HEK293 (cell line): ENCODE data around the gene SPOCK1.

Source experiments
- CTCF ChIA-PET: fragments of 350-600 bp; formaldehyde crosslinking; extraction: SDS; loops from one replicate; lab custom pipeline; 2021; ENCODE audit warnings: antibody characterized with exemption; lab: Yijun Ruan, JAX
- POLR2A ChIA-PET: fragments of 300-600 bp; formaldehyde crosslinking; extraction: SDS; loops from one replicate; lab custom pipeline; 2020; ENCODE audit warnings: antibody characterized with exemption, inconsistent platforms; lab: Yijun Ruan, JAX
- H3K27ac ChIP-seq: fragments of 200-500 bp; sonication (Bioruptor generic); 2 replicates; pipeline ENCODE4 v1.5.1; 2014; ENCODE audit warnings: low read depth, low read length, control low read depth, inconsistent platforms; ENCODE audit errors: extremely low read depth
- H3K36me3 ChIP-seq, 2 experiments: fragments of 200-500 bp in 1 of 2; sonication (Bioruptor generic) in 1 of 2; 1 replicate in 1 of 2; 2 replicates in 1 of 2; pipeline ENCODE4 v1.5.1; 2014 to 2017; ENCODE audit warnings: inconsistent platforms in 2 of 2, low read length in 2 of 2; ENCODE audit not compliant: control insufficient read depth in 2 of 2, insufficient read depth in 1 of 2
- H3K4me1 ChIP-seq: fragments of 200-500 bp; sonication (Bioruptor generic); 2 replicates; pipeline ENCODE4 v1.5.1; 2014; ENCODE audit warnings: mild to moderate bottlenecking, low read length, inconsistent platforms; ENCODE audit not compliant: control insufficient read depth, insufficient read depth
- H3K4me3 ChIP-seq: 2 replicates; pipeline ENCODE4 v1.5.1; 2011; ENCODE audit warnings: low read depth, mild to moderate bottlenecking, control low read depth, low read length, moderate library complexity
- H3K9me3 ChIP-seq: fragments of 200-500 bp; sonication (Bioruptor generic); 2 replicates; pipeline ENCODE4 v1.5.1; 2014; ENCODE audit warnings: low read depth, low read length, inconsistent platforms; ENCODE audit not compliant: control insufficient read depth, insufficient read depth
- FEZF1 ChIP-seq: fragments of 450-650 bp; formaldehyde crosslinking; IDR thresholded peaks from 2 replicates; pipeline ENCODE4 v1.5.1; 2016; ENCODE audit warnings: missing biosample characterization, missing genetic modification characterization
- GLI4 ChIP-seq: fragments of 450-650 bp; formaldehyde crosslinking; IDR thresholded peaks from 2 replicates; pipeline ENCODE4 v1.5.1; 2016; ENCODE audit warnings: missing biosample characterization, missing genetic modification characterization
- GLIS1 ChIP-seq: fragments of 450-650 bp; formaldehyde crosslinking; IDR thresholded peaks from 2 replicates; pipeline ENCODE4 v1.5.1; 2016; ENCODE audit warnings: missing biosample characterization, missing genetic modification characterization
- HOXC10 ChIP-seq: sonication (generic); formaldehyde crosslinking; IDR thresholded peaks from 2 replicates; pipeline ENCODE4 v1.8.1; 2023; ENCODE audit warnings: mild to moderate bottlenecking, missing genetic modification reagents
- HOXD13 ChIP-seq: sonication (generic); formaldehyde crosslinking; IDR thresholded peaks from 2 replicates; pipeline ENCODE4 v1.8.0; 2022; ENCODE audit warnings: missing genetic modification reagents, borderline replicate concordance
- KLF7 ChIP-seq: fragments of 450-650 bp; formaldehyde crosslinking; IDR thresholded peaks from 2 replicates; pipeline ENCODE4 v1.5.1; 2016; ENCODE audit warnings: missing biosample characterization, missing genetic modification characterization, borderline replicate concordance
- KLF9 ChIP-seq: fragments of 450-650 bp; formaldehyde crosslinking; IDR thresholded peaks from 2 replicates; pipeline ENCODE4 v1.5.1; 2016; ENCODE audit warnings: missing biosample characterization, missing genetic modification characterization, low read depth
- ZBTB1 ChIP-seq: fragments of 450-650 bp; formaldehyde crosslinking; IDR thresholded peaks from 2 replicates; pipeline ENCODE4 v1.5.1; 2016; ENCODE audit warnings: missing biosample characterization, missing genetic modification characterization
- ZNF140 ChIP-seq: fragments of 450-650 bp; formaldehyde crosslinking; IDR thresholded peaks from 2 replicates; pipeline ENCODE4 v1.5.1; 2016; ENCODE audit warnings: missing biosample characterization, missing genetic modification characterization
- ZNF214 ChIP-seq: fragments of 450-650 bp; formaldehyde crosslinking; IDR thresholded peaks from 2 replicates; pipeline ENCODE4 v1.5.1; 2017; ENCODE audit warnings: missing biosample characterization, mild to moderate bottlenecking, missing genetic modification characterization, borderline replicate concordance
- ZNF48 ChIP-seq: fragments of 450-650 bp; formaldehyde crosslinking; IDR thresholded peaks from 2 replicates; pipeline ENCODE4 v1.5.1; 2016; ENCODE audit warnings: missing biosample characterization, missing genetic modification characterization
- ZNF548 ChIP-seq: fragments of 450-650 bp; formaldehyde crosslinking; IDR thresholded peaks from 2 replicates; pipeline ENCODE4 v1.5.1; 2016; ENCODE audit warnings: missing biosample characterization, missing genetic modification characterization
- ZNF558 ChIP-seq: fragments of 450-650 bp; formaldehyde crosslinking; IDR thresholded peaks from 2 replicates; pipeline ENCODE4 v1.5.1; 2016; ENCODE audit warnings: missing biosample characterization, missing genetic modification characterization
- ZNF596 ChIP-seq: fragments of 450-650 bp; IDR thresholded peaks from 2 replicates; pipeline ENCODE4 v1.5.0; 2018; ENCODE audit warnings: missing biosample characterization, mild to moderate bottlenecking, missing genetic modification characterization, moderate library complexity
- ZXDB ChIP-seq: fragments of 450-650 bp; formaldehyde crosslinking; IDR thresholded peaks from 2 replicates; pipeline ENCODE4 v1.5.1; 2016; ENCODE audit warnings: missing biosample characterization, missing genetic modification characterization
- TF ChIP-seq, protein P1 (sequence below): fragments of 450-650 bp; formaldehyde crosslinking; IDR thresholded peaks from 2 replicates; pipeline ENCODE4 v1.5.1; 2016; ENCODE audit warnings: missing biosample characterization, missing genetic modification characterization
- TF ChIP-seq, protein P2 (sequence below): fragments of 450-650 bp; formaldehyde crosslinking; IDR thresholded peaks from 2 replicates; pipeline ENCODE4 v1.5.1; 2016; ENCODE audit warnings: missing biosample characterization, missing genetic modification characterization
- TF ChIP-seq, protein P3 (sequence below): fragments of 450-650 bp; formaldehyde crosslinking; IDR thresholded peaks from 2 replicates; pipeline ENCODE4 v1.5.1; 2016; ENCODE audit warnings: missing biosample characterization, missing genetic modification characterization
- TF ChIP-seq, protein P4 (sequence below): fragments of 450-650 bp; formaldehyde crosslinking; IDR thresholded peaks from 2 replicates; pipeline ENCODE4 v1.5.1; 2017; ENCODE audit warnings: missing biosample characterization, mild to moderate bottlenecking, missing genetic modification characterization, moderate library complexity
- TF ChIP-seq, protein P5 (sequence below): fragments of 450-650 bp; formaldehyde crosslinking; IDR thresholded peaks from 2 replicates; pipeline ENCODE4 v1.5.1; 2017; ENCODE audit warnings: missing biosample characterization, missing genetic modification characterization
- TF ChIP-seq, protein P6 (sequence below): fragments of 450-650 bp; formaldehyde crosslinking; IDR thresholded peaks from 2 replicates; pipeline ENCODE4 v1.5.1; 2016; ENCODE audit warnings: missing biosample characterization, missing genetic modification characterization
- TF ChIP-seq, protein P7 (sequence below): fragments of 450-650 bp; formaldehyde crosslinking; IDR thresholded peaks from 2 replicates; pipeline ENCODE4 v1.5.1; 2016; ENCODE audit warnings: missing biosample characterization, missing genetic modification characterization

SPOCK1 gene

DNA sequence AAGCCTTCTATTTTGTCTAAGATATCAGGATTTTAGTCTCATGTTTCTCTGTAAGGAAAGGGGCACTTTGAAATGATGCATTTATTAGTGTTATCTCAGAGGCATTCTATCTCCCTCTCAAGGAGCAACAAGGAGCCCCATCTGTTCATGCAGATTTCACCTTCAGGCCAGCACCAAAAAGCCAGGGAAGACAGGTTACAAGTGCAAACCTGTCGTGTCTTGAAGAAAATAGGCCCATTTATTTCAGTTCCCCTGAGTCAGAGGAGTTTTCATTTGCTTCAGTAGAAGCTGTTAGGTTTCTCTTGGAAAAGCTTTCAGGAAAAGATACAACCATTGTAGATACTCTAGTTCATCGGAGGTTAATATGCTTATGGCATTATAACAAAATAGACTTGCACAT is 97.2 kb downstream of the SPOCK1 start:
- TF ChIP-seq ZNF140 (tag by site-specific recombination) (no peak), ZNF214 (tag by site-specific recombination) (no peak), GLIS1 (tag by site-specific recombination) (no peak), KLF7 (tag by site-specific recombination) (no peak), FEZF1 (tag by site-specific recombination) (no peak), ZNF548 (tag by site-specific recombination) (no peak)
- TF ChIP-seq, protein P1, sequence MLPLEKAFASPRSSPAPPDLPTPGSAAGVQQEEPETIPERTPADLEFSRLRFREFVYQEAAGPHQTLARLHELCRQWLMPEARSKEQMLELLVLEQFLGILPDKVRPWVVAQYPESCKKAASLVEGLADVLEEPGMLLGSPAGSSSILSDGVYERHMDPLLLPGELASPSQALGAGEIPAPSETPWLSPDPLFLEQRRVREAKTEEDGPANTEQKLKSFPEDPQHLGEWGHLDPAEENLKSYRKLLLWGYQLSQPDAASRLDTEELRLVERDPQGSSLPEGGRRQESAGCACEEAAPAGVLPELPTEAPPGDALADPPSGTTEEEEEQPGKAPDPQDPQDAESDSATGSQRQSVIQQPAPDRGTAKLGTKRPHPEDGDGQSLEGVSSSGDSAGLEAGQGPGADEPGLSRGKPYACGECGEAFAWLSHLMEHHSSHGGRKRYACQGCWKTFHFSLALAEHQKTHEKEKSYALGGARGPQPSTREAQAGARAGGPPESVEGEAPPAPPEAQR (tag by site-specific recombination), result no peak
- TF ChIP-seq, protein P2, sequence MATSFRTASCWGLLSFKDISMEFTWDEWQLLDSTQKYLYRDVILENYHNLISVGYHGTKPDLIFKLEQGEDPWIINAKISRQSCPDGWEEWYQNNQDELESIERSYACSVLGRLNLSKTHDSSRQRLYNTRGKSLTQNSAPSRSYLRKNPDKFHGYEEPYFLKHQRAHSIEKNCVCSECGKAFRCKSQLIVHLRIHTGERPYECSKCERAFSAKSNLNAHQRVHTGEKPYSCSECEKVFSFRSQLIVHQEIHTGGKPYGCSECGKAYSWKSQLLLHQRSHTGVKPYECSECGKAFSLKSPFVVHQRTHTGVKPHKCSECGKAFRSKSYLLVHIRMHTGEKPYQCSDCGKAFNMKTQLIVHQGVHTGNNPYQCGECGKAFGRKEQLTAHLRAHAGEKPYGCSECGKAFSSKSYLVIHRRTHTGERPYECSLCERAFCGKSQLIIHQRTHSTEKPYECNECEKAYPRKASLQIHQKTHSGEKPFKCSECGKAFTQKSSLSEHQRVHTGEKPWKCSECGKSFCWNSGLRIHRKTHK, result no peak
- TF ChIP-seq, all 188 proteins: peak for 0
- Histone ChIP-seq H3K4me1 (no peaks in the 10 kb centered on the region), H3K36me3 (no peaks in the 10 kb centered on the region), H3K9me3 (no peaks in the 10 kb centered on the region), H3K27ac (no peak overlapping the region), H3K4me3 (no peak overlapping the region)
- POLR2A ChIA-PET, result no interaction called here
- CTCF ChIA-PET, result no interaction called here

DNA sequence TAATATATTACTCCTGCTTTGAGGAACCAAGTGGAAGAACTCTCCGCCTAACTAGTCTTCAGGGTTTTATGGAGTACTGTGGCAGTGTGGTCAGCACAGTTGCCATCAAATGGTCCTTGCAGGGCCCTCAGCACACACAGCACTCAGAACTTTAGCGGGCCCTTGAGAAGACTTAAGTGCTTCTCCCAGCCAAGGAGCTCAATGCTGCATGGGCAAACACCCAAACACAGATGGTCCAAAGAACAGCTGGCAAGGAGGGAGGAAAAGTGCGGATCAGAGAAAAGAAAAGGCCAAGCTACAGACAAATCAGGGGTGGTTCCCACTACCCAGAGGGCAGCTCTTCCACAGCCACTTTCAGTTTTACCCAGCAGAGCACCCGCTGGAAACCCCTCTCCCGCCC is 98.6 kb downstream of the SPOCK1 start:
- no peak overlapping the region for H3K27ac ChIP-seq
- H3K4me3 ChIP-seq, result no peak overlapping the region
- H3K36me3 ChIP-seq, result no peaks in the 10 kb centered on the region
- ChIA-PET CTCF (interaction anchor here (0.6 to 1.0 kb wide), 2 partner anchors 80 to 395 kb away, joined by 3 read pairs; no protein-coding TSS in a partner anchor), POLR2A (no interaction called here)
- H3K9me3 ChIP-seq, result no peaks in the 10 kb centered on the region
- H3K4me1 ChIP-seq, result no peaks in the 10 kb centered on the region
- TF ChIP-seq, protein P3, sequence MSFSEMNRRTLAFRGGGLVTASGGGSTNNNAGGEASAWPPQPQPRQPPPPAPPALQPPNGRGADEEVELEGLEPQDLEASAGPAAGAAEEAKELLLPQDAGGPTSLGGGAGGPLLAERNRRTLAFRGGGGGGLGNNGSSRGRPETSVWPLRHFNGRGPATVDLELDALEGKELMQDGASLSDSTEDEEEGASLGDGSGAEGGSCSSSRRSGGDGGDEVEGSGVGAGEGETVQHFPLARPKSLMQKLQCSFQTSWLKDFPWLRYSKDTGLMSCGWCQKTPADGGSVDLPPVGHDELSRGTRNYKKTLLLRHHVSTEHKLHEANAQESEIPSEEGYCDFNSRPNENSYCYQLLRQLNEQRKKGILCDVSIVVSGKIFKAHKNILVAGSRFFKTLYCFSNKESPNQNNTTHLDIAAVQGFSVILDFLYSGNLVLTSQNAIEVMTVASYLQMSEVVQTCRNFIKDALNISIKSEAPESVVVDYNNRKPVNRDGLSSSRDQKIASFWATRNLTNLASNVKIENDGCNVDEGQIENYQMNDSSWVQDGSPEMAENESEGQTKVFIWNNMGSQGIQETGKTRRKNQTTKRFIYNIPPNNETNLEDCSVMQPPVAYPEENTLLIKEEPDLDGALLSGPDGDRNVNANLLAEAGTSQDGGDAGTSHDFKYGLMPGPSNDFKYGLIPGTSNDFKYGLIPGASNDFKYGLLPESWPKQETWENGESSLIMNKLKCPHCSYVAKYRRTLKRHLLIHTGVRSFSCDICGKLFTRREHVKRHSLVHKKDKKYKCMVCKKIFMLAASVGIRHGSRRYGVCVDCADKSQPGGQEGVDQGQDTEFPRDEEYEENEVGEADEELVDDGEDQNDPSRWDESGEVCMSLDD (tag by site-specific recombination), result no peak
- TF ChIP-seq, protein P4, sequence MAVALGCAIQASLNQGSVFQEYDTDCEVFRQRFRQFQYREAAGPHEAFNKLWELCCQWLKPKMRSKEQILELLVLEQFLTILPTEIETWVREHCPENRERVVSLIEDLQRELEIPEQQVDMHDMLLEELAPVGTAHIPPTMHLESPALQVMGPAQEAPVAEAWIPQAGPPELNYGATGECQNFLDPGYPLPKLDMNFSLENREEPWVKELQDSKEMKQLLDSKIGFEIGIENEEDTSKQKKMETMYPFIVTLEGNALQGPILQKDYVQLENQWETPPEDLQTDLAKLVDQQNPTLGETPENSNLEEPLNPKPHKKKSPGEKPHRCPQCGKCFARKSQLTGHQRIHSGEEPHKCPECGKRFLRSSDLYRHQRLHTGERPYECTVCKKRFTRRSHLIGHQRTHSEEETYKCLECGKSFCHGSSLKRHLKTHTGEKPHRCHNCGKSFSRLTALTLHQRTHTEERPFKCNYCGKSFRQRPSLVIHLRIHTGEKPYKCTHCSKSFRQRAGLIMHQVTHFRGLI (tag by site-specific recombination), result no peak
- TF ChIP-seq, protein P5, sequence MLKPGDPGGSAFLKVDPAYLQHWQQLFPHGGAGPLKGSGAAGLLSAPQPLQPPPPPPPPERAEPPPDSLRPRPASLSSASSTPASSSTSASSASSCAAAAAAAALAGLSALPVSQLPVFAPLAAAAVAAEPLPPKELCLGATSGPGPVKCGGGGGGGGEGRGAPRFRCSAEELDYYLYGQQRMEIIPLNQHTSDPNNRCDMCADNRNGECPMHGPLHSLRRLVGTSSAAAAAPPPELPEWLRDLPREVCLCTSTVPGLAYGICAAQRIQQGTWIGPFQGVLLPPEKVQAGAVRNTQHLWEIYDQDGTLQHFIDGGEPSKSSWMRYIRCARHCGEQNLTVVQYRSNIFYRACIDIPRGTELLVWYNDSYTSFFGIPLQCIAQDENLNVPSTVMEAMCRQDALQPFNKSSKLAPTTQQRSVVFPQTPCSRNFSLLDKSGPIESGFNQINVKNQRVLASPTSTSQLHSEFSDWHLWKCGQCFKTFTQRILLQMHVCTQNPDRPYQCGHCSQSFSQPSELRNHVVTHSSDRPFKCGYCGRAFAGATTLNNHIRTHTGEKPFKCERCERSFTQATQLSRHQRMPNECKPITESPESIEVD (tag by site-specific recombination), result no peak
- TF ChIP-seq ZXDB (tag by site-specific recombination) (no peak), ZNF48 (tag by site-specific recombination) (no peak), HOXC10 (CRISPR knock-in tag) (no peak), ZNF596 (tag by site-specific recombination) (no peak), HOXD13 (no peak), KLF9 (no peak), ZNF558 (no peak), GLI4 (tag by site-specific recombination) (no peak), ZBTB1 (tag by site-specific recombination) (no peak)
- TF ChIP-seq, protein P6, sequence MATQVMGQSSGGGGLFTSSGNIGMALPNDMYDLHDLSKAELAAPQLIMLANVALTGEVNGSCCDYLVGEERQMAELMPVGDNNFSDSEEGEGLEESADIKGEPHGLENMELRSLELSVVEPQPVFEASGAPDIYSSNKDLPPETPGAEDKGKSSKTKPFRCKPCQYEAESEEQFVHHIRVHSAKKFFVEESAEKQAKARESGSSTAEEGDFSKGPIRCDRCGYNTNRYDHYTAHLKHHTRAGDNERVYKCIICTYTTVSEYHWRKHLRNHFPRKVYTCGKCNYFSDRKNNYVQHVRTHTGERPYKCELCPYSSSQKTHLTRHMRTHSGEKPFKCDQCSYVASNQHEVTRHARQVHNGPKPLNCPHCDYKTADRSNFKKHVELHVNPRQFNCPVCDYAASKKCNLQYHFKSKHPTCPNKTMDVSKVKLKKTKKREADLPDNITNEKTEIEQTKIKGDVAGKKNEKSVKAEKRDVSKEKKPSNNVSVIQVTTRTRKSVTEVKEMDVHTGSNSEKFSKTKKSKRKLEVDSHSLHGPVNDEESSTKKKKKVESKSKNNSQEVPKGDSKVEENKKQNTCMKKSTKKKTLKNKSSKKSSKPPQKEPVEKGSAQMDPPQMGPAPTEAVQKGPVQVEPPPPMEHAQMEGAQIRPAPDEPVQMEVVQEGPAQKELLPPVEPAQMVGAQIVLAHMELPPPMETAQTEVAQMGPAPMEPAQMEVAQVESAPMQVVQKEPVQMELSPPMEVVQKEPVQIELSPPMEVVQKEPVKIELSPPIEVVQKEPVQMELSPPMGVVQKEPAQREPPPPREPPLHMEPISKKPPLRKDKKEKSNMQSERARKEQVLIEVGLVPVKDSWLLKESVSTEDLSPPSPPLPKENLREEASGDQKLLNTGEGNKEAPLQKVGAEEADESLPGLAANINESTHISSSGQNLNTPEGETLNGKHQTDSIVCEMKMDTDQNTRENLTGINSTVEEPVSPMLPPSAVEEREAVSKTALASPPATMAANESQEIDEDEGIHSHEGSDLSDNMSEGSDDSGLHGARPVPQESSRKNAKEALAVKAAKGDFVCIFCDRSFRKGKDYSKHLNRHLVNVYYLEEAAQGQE (tag by site-specific recombination), result no peak
- TF ChIP-seq, protein P7, sequence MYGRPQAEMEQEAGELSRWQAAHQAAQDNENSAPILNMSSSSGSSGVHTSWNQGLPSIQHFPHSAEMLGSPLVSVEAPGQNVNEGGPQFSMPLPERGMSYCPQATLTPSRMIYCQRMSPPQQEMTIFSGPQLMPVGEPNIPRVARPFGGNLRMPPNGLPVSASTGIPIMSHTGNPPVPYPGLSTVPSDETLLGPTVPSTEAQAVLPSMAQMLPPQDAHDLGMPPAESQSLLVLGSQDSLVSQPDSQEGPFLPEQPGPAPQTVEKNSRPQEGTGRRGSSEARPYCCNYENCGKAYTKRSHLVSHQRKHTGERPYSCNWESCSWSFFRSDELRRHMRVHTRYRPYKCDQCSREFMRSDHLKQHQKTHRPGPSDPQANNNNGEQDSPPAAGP (tag by site-specific recombination), result no peak
